Ramos (cell line): ENCODE data around the gene TBC1D2.
"Not testable (repeated sequence)": the region's sequence is repeated elsewhere in the genome, so short reads cannot be mapped to it uniquely, and the experiment has no call there.

Experiments
- in situ Hi-C: fragments of 300-500 bp; cut with MboI; formaldehyde crosslinking; loops from one replicate; pipeline ENCODE4 v1.14.3; 2022; ENCODE audit warnings: low sequenced_read_pairs; ENCODE audit not compliant: unreplicated experiment

Gene TBC1D2

GRCh38 chr9:98176391-98177259 lies 78.8 kb downstream of the TBC1D2 start:
- in situ Hi-C loops, result no loop called here

- in situ Hi-C loops, result no loop called here
Observed at GRCh38 chr9:98175762-98176161, 79.7 kb downstream of the TBC1D2 start.

GRCh38 chr9:98175028-98175569 lies 80.3 kb downstream of the TBC1D2 start:
- in situ Hi-C loops, result no loop called here

- in situ Hi-C loops, result not testable (repeated sequence)
Observed at GRCh38 chr9:98174502-98174918, 80.9 kb downstream of the TBC1D2 start.

GRCh38 chr9:98173181-98173580 lies 82.3 kb downstream of the TBC1D2 start:
- in situ Hi-C loops, result no loop called here

GRCh38 chr9:98172604-98173003 lies 82.8 kb downstream of the TBC1D2 start:
- in situ Hi-C loops, result no loop called here

GRCh38 chr9:98171176-98171925 lies 84.1 kb downstream of the TBC1D2 start:
- in situ Hi-C loops, result no loop called here

GRCh38 chr9:98168941-98169488 lies 86.4 kb downstream of the TBC1D2 start:
- in situ Hi-C loops, result no loop called here

GRCh38 chr9:98168153-98168780 lies 87.2 kb downstream of the TBC1D2 start:
- in situ Hi-C loops, result no loop called here

GRCh38 chr9:98164912-98165311 lies 90.5 kb downstream of the TBC1D2 start:
- in situ Hi-C loops, result no loop called here

GRCh38 chr9:98162613-98163012 lies 92.8 kb downstream of the TBC1D2 start:
- in situ Hi-C loops, result no loop called here

GRCh38 chr9:98161851-98162250 lies 93.6 kb downstream of the TBC1D2 start:
- in situ Hi-C loops, result no loop called here

- in situ Hi-C loops, result no loop called here
Observed at GRCh38 chr9:98159790-98160189, 95.7 kb downstream of the TBC1D2 start.

GRCh38 chr9:98159301-98159700 lies 96.1 kb downstream of the TBC1D2 start:
- in situ Hi-C loops, result no loop called here

GRCh38 chr9:98158071-98158831 lies 97.2 kb downstream of the TBC1D2 start:
- in situ Hi-C loops, result no loop called here

- in situ Hi-C loops, result no loop called here
Observed at GRCh38 chr9:98157372-98157771, 98.1 kb downstream of the TBC1D2 start.

GRCh38 chr9:98154678-98155077 lies 100.8 kb downstream of the TBC1D2 start:
- in situ Hi-C loops, result no loop called here

- in situ Hi-C loops, result no loop called here
Observed at GRCh38 chr9:98152526-98152925, 102.9 kb downstream of the TBC1D2 start.

- in situ Hi-C loops, result no loop called here
Observed at GRCh38 chr9:98150721-98151120, 104.7 kb downstream of the TBC1D2 start.

GRCh38 chr9:98150164-98150563 lies 105.3 kb downstream of the TBC1D2 start:
- in situ Hi-C loops, result no loop called here
